ENCODE results near the gene STXBP6. TPM values are rescaled to one million over a fixed set of nuclear protein-coding genes. Genes with fewer than 3 reads are reported as not detected.
A peak's percentile ranks its signal among the peaks of the same experiment; 100 is the strongest.

Gene STXBP6
- total RNA-seq = not detected in 2 replicates
- polyA plus RNA-seq = 0.06 TPM in 1 of 2 replicates, not detected in the other
- 0.04 TPM in 1 of 2 replicates, not detected in the other for polyA plus RNA-seq (2011; cell fraction: cytosol; rRNA removed)
- not detected in 2 replicates for polyA plus RNA-seq (2011; cell fraction: nucleus; rRNA removed)
- not detected in 2 replicates for polyA plus RNA-seq (2012)
- not detected in 2 replicates for polyA minus RNA-seq
- polyA minus RNA-seq (2011; cell fraction: cytosol; rRNA and poly(A)+ RNA removed) = 0.92 TPM
- polyA minus RNA-seq (2011; cell fraction: nucleus; rRNA and poly(A)+ RNA removed) = not detected in 2 replicates
- Bru-seq, nascent RNA = percentile 6 among the genes with signal in this experiment
- BruChase-seq, experiment 1, labeled RNA remaining after a 6-hour chase = percentile 2 among the genes with signal in this experiment
- BruChase-seq, experiment 2, labeled RNA remaining after a 2-hour chase = percentile 3 among the genes with signal in this experiment
- long read RNA-seq = 0 reads

DNA sequence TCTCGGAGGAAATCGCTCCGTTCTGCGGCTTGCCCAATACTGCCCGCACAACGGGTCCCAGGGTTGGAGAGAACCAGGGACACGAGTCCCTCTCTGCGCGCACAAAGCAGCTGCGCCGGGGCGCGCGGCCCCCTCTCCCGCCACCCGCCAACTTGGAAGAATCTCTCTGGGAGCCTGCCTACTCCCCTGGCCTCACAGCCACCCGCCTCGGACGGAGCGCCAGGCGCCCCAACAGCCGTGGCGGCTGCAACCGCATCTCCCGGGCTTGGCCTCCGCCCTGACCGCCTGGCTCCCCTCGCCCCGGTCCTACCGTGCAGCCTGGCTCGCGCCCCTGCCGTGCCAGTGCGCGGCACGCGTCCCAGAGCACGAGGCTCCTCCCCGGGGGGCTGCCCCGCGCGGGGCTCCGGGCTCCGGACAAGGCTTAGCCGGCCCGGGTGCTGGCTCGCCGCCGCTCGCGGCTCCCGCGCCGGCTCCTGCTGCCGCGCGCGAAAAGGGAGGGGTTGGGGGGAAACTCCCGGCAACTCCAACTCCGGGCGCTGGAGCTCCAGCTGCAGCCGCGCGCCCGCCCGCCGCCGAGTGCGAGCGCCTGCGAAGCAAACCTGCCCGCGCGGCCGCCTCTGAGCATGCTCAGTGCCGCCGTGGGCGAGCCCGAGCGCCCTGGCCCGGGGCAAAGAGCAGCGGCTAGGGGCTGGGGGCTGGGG, at the start of gene STXBP6:
Gene STXBP6 (minus strand): TSS at position 580 of the 701 bp plus-strand sequence. CDS start 75,329 bp downstream, outside the sequence.
- no peak for FAIRE-seq
- intact Hi-C loops (cut with micrococcal nuclease) = loop anchor here (10.0 kb wide), 1 partner anchor 355 kb away; no protein-coding TSS in a partner anchor
- POLR2A ChIA-PET = no interaction called here

DNA sequence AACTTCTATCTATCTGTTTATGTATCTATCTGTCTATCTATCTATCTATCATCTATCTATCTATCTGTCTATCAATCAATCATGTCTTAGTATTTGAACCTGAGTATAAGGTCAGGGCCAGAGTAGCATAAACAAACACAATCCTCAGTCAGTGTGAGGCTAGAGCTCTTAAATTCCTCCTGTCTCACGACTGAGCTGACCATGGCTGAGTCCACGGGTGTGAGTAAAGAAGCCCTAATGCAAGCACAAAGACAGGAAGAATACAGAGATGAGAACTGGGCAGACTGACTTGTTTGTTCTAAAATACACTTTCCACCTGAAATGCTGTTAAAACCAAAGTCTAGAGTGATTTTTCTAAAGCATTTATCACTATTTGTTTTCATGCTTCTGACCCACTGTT, 47.2 kb upstream of the STXBP6 start:
- no peak for FAIRE-seq
- no peak for DNase-seq (ENCODE audit: low read depth, low spot score)
- Histone ChIP-seq H4K20me1 (replicated peaks; ENCODE audit: control insufficient read depth, extremely low read depth, insufficient read depth, low read length) (no peaks in the 10 kb centered on the region), H3K9ac (replicated peaks; ENCODE audit: extremely low read depth, insufficient read depth, low read length) (no peak overlapping the region), H3K79me2 (ENCODE audit: control insufficient read depth, insufficient read depth, low read length) (no peaks in the 10 kb centered on the region), H3K27ac (ENCODE audit: insufficient read depth, low read depth, low read length) (no peak overlapping the region), H3K36me3 (ENCODE audit: control insufficient read depth in 2 of 2, extremely low read depth in 1 of 2, insufficient read depth in 2 of 2, low read length in 2 of 2) (no peaks in the 10 kb centered on the region), H3K9me3 (replicated peaks; ENCODE audit: control insufficient read depth, insufficient read depth, low read length) (no peaks in the 10 kb centered on the region), H3K27me3 (ENCODE audit: control insufficient read depth in 2 of 2, insufficient read depth in 2 of 2, low read length in 2 of 2) (no peaks in the 10 kb centered on the region), H2AFZ (ENCODE audit: low read depth, low read length) (no peak overlapping the region), H3K4me3 (replicated peaks in 1 of 3; ENCODE audit: insufficient read depth in 1 of 3, low read depth in 1 of 3, low read length in 3 of 3) (no peak overlapping the region), H3K4me2 (ENCODE audit: insufficient read depth, low read length) (no peak overlapping the region), H3K9me1 (replicated peaks; ENCODE audit: control insufficient read depth, extremely low read depth, insufficient read depth, low read length) (no peaks in the 10 kb centered on the region), H3K4me1 (ENCODE audit: control insufficient read depth, extremely low read depth, insufficient read depth, low read length) (no peaks in the 10 kb centered on the region)
- intact Hi-C loops (cut with micrococcal nuclease) (no loop called here), dilution Hi-C loops (cut with MboI; ENCODE audit: extremely low pct_ligation_motif_present, low sequenced_read_pairs) (no loop called here)
- no peak for TF ChIP-seq POLR2A (IDR thresholded peaks at IDR 0.05; ENCODE audit: low read depth, low read length)
- no peak for TF ChIP-seq JUN (IDR thresholded peaks at IDR 0.05; ENCODE audit: borderline replicate concordance, insufficient read depth, insufficient read length, low read depth)
- TF ChIP-seq EZH2 (IDR thresholded peaks at IDR 0.05; ENCODE audit: borderline replicate concordance, low read depth, low read length, severe bottlenecking) = no peak
- no peak for TF ChIP-seq FOS (IDR thresholded peaks at IDR 0.05; ENCODE audit: borderline replicate concordance, insufficient read depth, low read length)
- TF ChIP-seq, protein P1, sequence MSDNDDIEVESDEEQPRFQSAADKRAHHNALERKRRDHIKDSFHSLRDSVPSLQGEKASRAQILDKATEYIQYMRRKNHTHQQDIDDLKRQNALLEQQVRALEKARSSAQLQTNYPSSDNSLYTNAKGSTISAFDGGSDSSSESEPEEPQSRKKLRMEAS (IDR thresholded peaks at IDR 0.05; ENCODE audit: insufficient read depth, insufficient read length) = no peak
- TF ChIP-seq POLR2AphosphoS5 (IDR thresholded peaks at IDR 0.05; ENCODE audit: insufficient read depth, low read depth, low read length) = no peak
- TF ChIP-seq, protein P2, sequence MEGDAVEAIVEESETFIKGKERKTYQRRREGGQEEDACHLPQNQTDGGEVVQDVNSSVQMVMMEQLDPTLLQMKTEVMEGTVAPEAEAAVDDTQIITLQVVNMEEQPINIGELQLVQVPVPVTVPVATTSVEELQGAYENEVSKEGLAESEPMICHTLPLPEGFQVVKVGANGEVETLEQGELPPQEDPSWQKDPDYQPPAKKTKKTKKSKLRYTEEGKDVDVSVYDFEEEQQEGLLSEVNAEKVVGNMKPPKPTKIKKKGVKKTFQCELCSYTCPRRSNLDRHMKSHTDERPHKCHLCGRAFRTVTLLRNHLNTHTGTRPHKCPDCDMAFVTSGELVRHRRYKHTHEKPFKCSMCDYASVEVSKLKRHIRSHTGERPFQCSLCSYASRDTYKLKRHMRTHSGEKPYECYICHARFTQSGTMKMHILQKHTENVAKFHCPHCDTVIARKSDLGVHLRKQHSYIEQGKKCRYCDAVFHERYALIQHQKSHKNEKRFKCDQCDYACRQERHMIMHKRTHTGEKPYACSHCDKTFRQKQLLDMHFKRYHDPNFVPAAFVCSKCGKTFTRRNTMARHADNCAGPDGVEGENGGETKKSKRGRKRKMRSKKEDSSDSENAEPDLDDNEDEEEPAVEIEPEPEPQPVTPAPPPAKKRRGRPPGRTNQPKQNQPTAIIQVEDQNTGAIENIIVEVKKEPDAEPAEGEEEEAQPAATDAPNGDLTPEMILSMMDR (IDR thresholded peaks at IDR 0.05; ENCODE audit: extremely low read depth in 1 of 2, insufficient read depth in 1 of 2, low read depth in 1 of 2, low read length in 2 of 2) = no peak
- TF ChIP-seq MYC (IDR thresholded peaks at IDR 0.05; ENCODE audit: low read depth, low read length) = no peak
- TF ChIP-seq GATA2 (IDR thresholded peaks at IDR 0.05; ENCODE audit: insufficient read depth, insufficient read length, low read depth, low read length) = no peak
- CTCF ChIA-PET = interaction anchor here (1.2 kb wide), 1 partner anchor 9 kb away, joined by 3 read pairs; no protein-coding TSS in a partner anchor
- BruUV-seq (replicated peaks) = no TSS peak
- POLR2A ChIA-PET = no interaction called here

More for the DNA sequence above, at the start of gene STXBP6:
- no peaks in the 10 kb centered on the region for H3K4me1 ChIP-seq (ENCODE audit: control insufficient read depth, extremely low read depth, insufficient read depth, low read length)
- no peaks in the 10 kb centered on the region for H3K36me3 ChIP-seq (ENCODE audit: control insufficient read depth in 2 of 2, extremely low read depth in 1 of 2, insufficient read depth in 2 of 2, low read length in 2 of 2)
- no peaks in the 10 kb centered on the region for H3K9me1 ChIP-seq (replicated peaks; ENCODE audit: control insufficient read depth, extremely low read depth, insufficient read depth, low read length)
- H3K79me2 ChIP-seq (ENCODE audit: control insufficient read depth, insufficient read depth, low read length) = no peaks in the 10 kb centered on the region
- TF ChIP-seq EZH2 (IDR thresholded peaks at IDR 0.05; ENCODE audit: borderline replicate concordance, low read depth, low read length, severe bottlenecking) (peak; percentile 75), POLR2A (IDR thresholded peaks at IDR 0.05; ENCODE audit: low read depth, low read length) (no peak)
- H3K4me2 ChIP-seq (ENCODE audit: insufficient read depth, low read length) = peak within 1 kb of the TSS; percentile 73
- peak within 1 kb of the TSS; percentile 42 for H2AFZ ChIP-seq (ENCODE audit: low read depth, low read length)
- peaks cover 42 to 51% of the 10 kb centered on the region in 2 experiments for H3K27me3 ChIP-seq (ENCODE audit: control insufficient read depth in 2 of 2, insufficient read depth in 2 of 2, low read length in 2 of 2)
- no TSS peak for BruUV-seq (replicated peaks)
- DNase-seq (ENCODE audit: low read depth, low spot score) = peak; percentile 39
- H3K27ac ChIP-seq (ENCODE audit: insufficient read depth, low read depth, low read length) = no peak within 1 kb of the TSS
- peak within 1 kb of the TSS; percentile 30 to 42 (median 34) for H3K4me3 ChIP-seq (replicated peaks in 1 of 3; ENCODE audit: insufficient read depth in 1 of 3, low read depth in 1 of 3, low read length in 3 of 3)
- dilution Hi-C loops (cut with MboI; ENCODE audit: extremely low pct_ligation_motif_present, low sequenced_read_pairs) = no loop called here
- CTCF ChIA-PET = no interaction called here
- H4K20me1 ChIP-seq (replicated peaks; ENCODE audit: control insufficient read depth, extremely low read depth, insufficient read depth, low read length) = no peaks in the 10 kb centered on the region
- H3K9me3 ChIP-seq (replicated peaks; ENCODE audit: control insufficient read depth, insufficient read depth, low read length) = no peaks in the 10 kb centered on the region
- no peak within 1 kb of the TSS for H3K9ac ChIP-seq (replicated peaks; ENCODE audit: extremely low read depth, insufficient read depth, low read length)

All from endothelial cell of umbilical vein (primary cell).